AG04450 (cell line): ENCODE measurements around the gene RABL3. TPM values are rescaled to one million over a fixed set of nuclear protein-coding genes. Genes with fewer than 3 reads are reported as not detected.

Experiments
- CTCF ChIA-PET: fragments of 300-600, 350-600 bp; formaldehyde crosslinking; extraction: SDS; loops from one replicate; lab custom pipeline; 2022; ENCODE audit warnings: antibody characterized with exemption, inconsistent platforms; lab: Charles Lee
- POLR2A ChIA-PET: fragments of 350-600 bp; formaldehyde crosslinking; extraction: SDS; loops from one replicate; lab custom pipeline; 2021; ENCODE audit warnings: antibody characterized with exemption, inconsistent platforms; lab: Yijun Ruan, JAX
- DNase-seq: peaks from one replicate; pipeline ENCODE4 v3.0.0-alpha.2; 2011; ENCODE audit warnings: low read depth, low spot score
- H3K27ac ChIP-seq: one replicate; pipeline ENCODE4 v1.5.1; 2012; ENCODE audit warnings: low read depth, low read length, control low read depth
- H3K27me3 ChIP-seq: one replicate; pipeline ENCODE4 v1.6.0; 2012; ENCODE audit warnings: low read length; ENCODE audit not compliant: control insufficient read depth, insufficient read depth
- H3K4me3 ChIP-seq: 2 replicates; pipeline ENCODE4 v1.5.1; 2011; ENCODE audit warnings: mild to moderate bottlenecking, low read depth, low read length, control low read depth
- H3K9me3 ChIP-seq: 2 replicates; pipeline ENCODE4 v1.5.1; 2012; ENCODE audit warnings: low read length; ENCODE audit not compliant: control insufficient read depth, insufficient read depth
- polyA plus RNA-seq: library from polyadenylated mRNA; depleted of rRNA; stranded (reverse); fragments of >200 nt; gene quantifications from 2 replicates; pipeline ENCODE4 v1.2.3, GENCODE V29; 2011
- TF ChIP-seq, protein P1 (sequence below): IDR thresholded peaks from 2 replicates; pipeline ENCODE4 v1.5.1; 2011; ENCODE audit warnings: low read depth, low read length, control low read depth, inconsistent platforms

RABL3 gene
- polyA plus RNA-seq, 1 experiment, result 9.3 TPM

- H3K27ac ChIP-seq, result no peak overlapping the region
- CTCF ChIA-PET, result interaction anchor here (1.1 kb wide), 1 partner anchor 122 kb away, joined by 5 read pairs; no protein-coding TSS in a partner anchor
- TF ChIP-seq, protein P1, sequence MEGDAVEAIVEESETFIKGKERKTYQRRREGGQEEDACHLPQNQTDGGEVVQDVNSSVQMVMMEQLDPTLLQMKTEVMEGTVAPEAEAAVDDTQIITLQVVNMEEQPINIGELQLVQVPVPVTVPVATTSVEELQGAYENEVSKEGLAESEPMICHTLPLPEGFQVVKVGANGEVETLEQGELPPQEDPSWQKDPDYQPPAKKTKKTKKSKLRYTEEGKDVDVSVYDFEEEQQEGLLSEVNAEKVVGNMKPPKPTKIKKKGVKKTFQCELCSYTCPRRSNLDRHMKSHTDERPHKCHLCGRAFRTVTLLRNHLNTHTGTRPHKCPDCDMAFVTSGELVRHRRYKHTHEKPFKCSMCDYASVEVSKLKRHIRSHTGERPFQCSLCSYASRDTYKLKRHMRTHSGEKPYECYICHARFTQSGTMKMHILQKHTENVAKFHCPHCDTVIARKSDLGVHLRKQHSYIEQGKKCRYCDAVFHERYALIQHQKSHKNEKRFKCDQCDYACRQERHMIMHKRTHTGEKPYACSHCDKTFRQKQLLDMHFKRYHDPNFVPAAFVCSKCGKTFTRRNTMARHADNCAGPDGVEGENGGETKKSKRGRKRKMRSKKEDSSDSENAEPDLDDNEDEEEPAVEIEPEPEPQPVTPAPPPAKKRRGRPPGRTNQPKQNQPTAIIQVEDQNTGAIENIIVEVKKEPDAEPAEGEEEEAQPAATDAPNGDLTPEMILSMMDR, result no peak
- POLR2A ChIA-PET, result no interaction called here
- no peaks in the 10 kb centered on the region for H3K9me3 ChIP-seq
- H3K27me3 ChIP-seq, result no peaks in the 10 kb centered on the region
- DNase-seq, result no peak
- no peak overlapping the region for H3K4me3 ChIP-seq
Measured at GRCh38 chr3:120689395-120689794, 52.9 kb downstream of the RABL3 start.

- no peaks in the 10 kb centered on the region for H3K27me3 ChIP-seq
- ChIA-PET POLR2A (interaction anchor here (1.0 kb wide), 1 partner anchor 9 kb away, joined by 4 read pairs; no protein-coding TSS in a partner anchor), CTCF (interaction anchor here (1.4 to 1.8 kb wide), 2 partner anchors 9 to 107 kb away, joined by 5 read pairs; no protein-coding TSS in a partner anchor)
- H3K9me3 ChIP-seq, result no peaks in the 10 kb centered on the region
- no peak overlapping the region for H3K4me3 ChIP-seq
- peak; percentile 24 for DNase-seq
- TF ChIP-seq, protein P1, result no peak
- H3K27ac ChIP-seq, result peak overlapping the region; percentile 22
Measured at GRCh38 chr3:120688121-120688520, 54.2 kb downstream of the RABL3 start.

- TF ChIP-seq, protein P1, result no peak
- H3K9me3 ChIP-seq, result no peaks in the 10 kb centered on the region
- ChIA-PET CTCF (no interaction called here), POLR2A (no interaction called here)
- H3K4me3 ChIP-seq, result no peak overlapping the region
- no peak for DNase-seq
- H3K27me3 ChIP-seq, result no peaks in the 10 kb centered on the region
- no peak overlapping the region for H3K27ac ChIP-seq
Measured at GRCh38 chr3:120685411-120685810, 56.9 kb downstream of the RABL3 start.

DNA sequence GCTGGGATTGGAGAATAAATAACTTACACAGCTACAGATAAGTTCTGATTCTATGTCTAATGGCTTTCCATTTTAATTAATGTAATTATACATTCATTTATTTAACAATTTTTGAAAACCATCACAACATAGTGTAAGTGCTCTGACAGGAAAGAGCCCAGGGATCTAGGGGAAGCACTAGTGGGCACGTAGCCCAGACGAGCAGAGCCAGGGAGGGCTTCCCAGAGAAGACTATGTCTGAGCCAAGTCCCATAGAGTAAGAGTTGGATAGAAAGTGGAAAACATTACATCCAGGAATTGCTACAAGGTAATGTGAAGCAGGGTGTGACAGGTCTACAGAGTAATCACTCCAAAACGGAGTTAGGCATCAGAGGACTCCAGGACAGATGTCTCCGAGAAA, 57.4 kb downstream of the RABL3 start:
- H3K9me3 ChIP-seq, result no peaks in the 10 kb centered on the region
- DNase-seq, result no peak
- POLR2A ChIA-PET, result no interaction called here
- no peaks in the 10 kb centered on the region for H3K27me3 ChIP-seq
- H3K4me3 ChIP-seq, result no peak overlapping the region
- TF ChIP-seq, protein P1, result no peak
- no peak overlapping the region for H3K27ac ChIP-seq
- CTCF ChIA-PET, result no interaction called here

GRCh38 chr3:120683671-120684301, 58.5 kb downstream of the RABL3 start:
- Histone ChIP-seq H3K27ac (no peak overlapping the region), H3K9me3 (no peaks in the 10 kb centered on the region), H3K27me3 (no peaks in the 10 kb centered on the region), H3K4me3 (no peak overlapping the region)
- ChIA-PET CTCF (interaction anchor here (1.1 kb wide), 1 partner anchor 111 kb away, joined by 3 read pairs; no protein-coding TSS in a partner anchor), POLR2A (no interaction called here)
- DNase-seq, result no peak
- TF ChIP-seq, protein P1, result no peak
